ENCODE measurements around the gene PRSS16. TPM values are rescaled to one million over a fixed set of nuclear protein-coding genes. Genes with fewer than 3 reads are reported as not detected.

PRSS16 gene
- total and polyA plus RNA-seq, 5 donors, result 0.26 to 1.7 (median 0.61) TPM; not detected in 1

- H3K4me3 ChIP-seq (ENCODE audit: low read length), result peak overlapping the region; percentile 14
- no peaks in the 10 kb centered on the region for H3K4me1 ChIP-seq (ENCODE audit: control insufficient read depth, insufficient read depth, low read length)
- peaks cover 2% of the 10 kb centered on the region for H3K9me3 ChIP-seq (ENCODE audit: control insufficient read depth, low read length)
- DNase-seq (no peak), ATAC-seq (no peak)
- WGBS, result 22% methylated on average over 22 of the region's 22 CpGs
- peaks cover 9% of the 10 kb centered on the region for H3K27me3 ChIP-seq (ENCODE audit: control insufficient read depth, insufficient read depth)
- H3K27ac ChIP-seq (ENCODE audit: low read length), result no peak overlapping the region
- intact Hi-C loops (cut with DNase I), result no loop called here
Observed at GRCh38 chr6:27297857-27298730, 50.6 kb downstream of the PRSS16 start.

DNA sequence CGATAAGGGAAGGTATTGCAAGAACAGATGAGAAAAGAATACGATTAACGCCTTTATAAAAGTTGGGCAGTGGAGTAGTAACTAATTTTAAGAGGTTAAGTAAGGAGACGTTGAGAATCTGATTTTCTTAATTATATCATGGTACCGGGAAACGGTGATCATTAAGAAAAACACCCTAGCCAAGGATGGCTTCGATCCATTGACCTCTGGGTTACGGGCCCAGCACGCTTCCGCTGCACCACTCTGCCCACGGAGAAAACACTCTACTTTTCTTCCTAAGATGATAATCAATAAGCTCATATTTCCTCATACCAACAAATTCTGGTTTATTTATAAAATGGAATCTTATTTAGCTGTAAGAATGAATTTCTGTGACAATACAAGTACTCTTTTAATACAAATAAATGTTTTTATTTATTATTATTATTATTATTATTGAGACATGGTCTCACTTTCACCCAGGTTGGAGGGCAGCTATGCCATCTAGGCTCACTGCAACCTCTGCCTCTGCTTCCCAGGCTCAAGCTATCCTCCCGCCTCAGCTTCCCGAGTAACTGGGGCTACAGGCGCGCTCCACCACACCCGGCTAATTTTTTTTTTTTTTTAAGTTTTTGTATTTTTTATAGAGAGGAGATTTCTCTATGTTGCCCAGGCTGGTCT lies 56.2 kb downstream of the PRSS16 start:
- WGBS, result 41% methylated on average over 16 of the region's 16 CpGs
- no peak for ATAC-seq
- H3K27ac ChIP-seq (ENCODE audit: low read length), result no peak overlapping the region
- no peak for DNase-seq
- intact Hi-C loops (cut with DNase I), result no loop called here
- H3K27me3 ChIP-seq (ENCODE audit: control insufficient read depth, insufficient read depth), result peaks cover 4% of the 10 kb centered on the region
- H3K4me3 ChIP-seq (ENCODE audit: low read length), result no peak overlapping the region
- H3K9me3 ChIP-seq (ENCODE audit: control insufficient read depth, low read length), result no peaks in the 10 kb centered on the region
- H3K4me1 ChIP-seq (ENCODE audit: control insufficient read depth, insufficient read depth, low read length), result no peaks in the 10 kb centered on the region

Other genes with a start within 250 kb of the PRSS16 start
- not detected for gene POM121L2, start 64.6 kb downstream of the PRSS16 start, total RNA-seq
- gene POM121L2, start 64.6 kb downstream of the PRSS16 start, polyA plus RNA-seq, result not detected
- 1 to 10 TPM; 1.6 to 2.9 (median 1.9) TPM for gene ZNF391, start 141.1 kb downstream of the PRSS16 start, total RNA-seq
- gene ZNF391, start 141.1 kb downstream of the PRSS16 start, polyA plus RNA-seq, result 0.72 TPM
- gene ZNF184, start 225.4 kb downstream of the PRSS16 start, total RNA-seq, result 1 to 10 TPM; 3.3 to 5.1 (median 4.5) TPM
- gene ZNF184, start 225.4 kb downstream of the PRSS16 start, polyA plus RNA-seq, result 1.9 TPM

All from right cardiac atrium (tissue), 5 donors.